ENCODE results near the gene ATG16L2.

- TF ChIP-seq CTCF (IDR thresholded peaks at IDR 0.05) (no peak), ZFX (IDR thresholded peaks at IDR 0.05; ENCODE audit: borderline replicate concordance) (no peak)
Measured at GRCh38 chr11:72841397-72841796, 27.2 kb downstream of the ATG16L2 start.

All from 22Rv1 (cell line).